Measurements from ENCODE around the gene SLC11A2. TPM values are rescaled to one million over a fixed set of nuclear protein-coding genes. Genes with fewer than 3 reads are reported as not detected.

The SLC11A2 gene
- total and polyA plus RNA-seq, 2 of the 13 experiments (the other 11 are each of a cell fraction or from before 2014, with no cell fraction given): 71.7 to 77.0 TPM

GRCh38 chr12:51021694-51022093, 4.5 kb downstream of the SLC11A2 start (continued):
- no peak for TF ChIP-seq MTF2 (CRISPR knock-in tag; IDR thresholded peaks at IDR 0.05; ENCODE audit: borderline replicate concordance)

DNA sequence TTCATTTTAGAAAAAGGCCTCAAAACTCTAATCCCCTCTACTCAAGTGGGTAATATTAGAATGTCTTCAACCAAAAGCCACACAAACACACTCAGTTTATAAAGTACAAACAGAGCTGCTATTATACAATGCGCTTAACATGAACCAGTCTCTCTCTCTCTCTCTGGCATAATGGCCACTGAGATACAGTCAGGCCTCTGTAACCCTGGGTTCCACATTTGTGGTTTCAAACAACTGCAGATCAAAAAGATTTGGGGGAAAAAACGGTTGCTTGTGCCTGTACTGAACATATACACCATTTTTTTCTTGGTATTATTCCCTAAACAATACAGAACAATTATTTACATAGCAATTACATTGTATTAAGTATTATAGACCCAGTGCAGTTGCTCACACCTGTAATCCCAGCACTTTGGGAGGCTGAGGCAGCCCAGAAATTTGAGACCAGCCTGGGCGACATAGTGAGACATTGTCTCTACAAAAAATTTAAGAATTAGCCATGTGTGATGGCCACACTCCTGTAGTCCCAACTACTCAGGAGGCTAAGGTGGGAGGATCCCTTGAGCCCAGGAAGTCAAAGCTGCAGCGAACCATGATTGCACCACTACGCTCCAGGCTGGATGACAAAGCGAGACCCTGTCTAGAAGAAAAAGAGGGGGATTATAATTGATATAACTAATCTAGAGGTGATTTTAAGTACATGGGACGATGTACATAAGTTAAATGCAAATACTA, 5.6 kb downstream of the SLC11A2 start:
- 92% methylated on average over 7 of the region's 7 CpGs for WGBS (ENCODE audit: low lambda C conversion rate)
- DNase-seq (ENCODE audit: low spot score): no peak
- H3K27me3 ChIP-seq (ENCODE audit: control insufficient read depth in 1 of 2, insufficient read depth in 2 of 2, low read length in 2 of 2): no peaks in the 10 kb centered on the region; a peak in 1 of 5 replicates
- no peak for FAIRE-seq
- intact Hi-C loops (cut with micrococcal nuclease; ENCODE audit: unreplicated experiment): loop anchor here (10.0 kb wide), 1 partner anchor 1896 kb away; no protein-coding TSS in a partner anchor
- H3K4me2 ChIP-seq (ENCODE audit: low read depth, low read length): no peak overlapping the region
- H3K36me3 ChIP-seq (replicated peaks in 1 of 2; ENCODE audit: control insufficient read depth in 1 of 2, insufficient read depth in 2 of 2, low read length in 2 of 2): 0 out of 5 replicates have a peak, but pooled peaks cover 0 to 7% of the 10 kb centered on the region in 2 experiments
- ChIA-PET POLR2A (no interaction called here), CTCF (ENCODE audit: low intra/inter-chr PET ratio, low total read pairs) (no interaction called here)
- H3K9ac ChIP-seq (ENCODE audit: insufficient read depth, low read depth, low read length): no peak overlapping the region
- TF ChIP-seq EED (CRISPR knock-in tag; IDR thresholded peaks at IDR 0.05): no peak
- TF ChIP-seq ZMYM4 (CRISPR knock-in tag; IDR thresholded peaks at IDR 0.05): no peak
- TF ChIP-seq NONO (IDR thresholded peaks at IDR 0.05): no peak
- TF ChIP-seq NONO (CRISPR knock-in tag; conservative IDR thresholded peaks at IDR 0.05): no peak
- TF ChIP-seq ZNF883 (CRISPR knock-in tag; IDR thresholded peaks at IDR 0.05; ENCODE audit: not compliant biosample characterization): no peak
- no peak for TF ChIP-seq ZMYM2 (CRISPR knock-in tag; IDR thresholded peaks at IDR 0.05)
- no peak for TF ChIP-seq MAZ (IDR thresholded peaks at IDR 0.05; ENCODE audit: borderline replicate concordance, low read depth, low read length)
- no peak for TF ChIP-seq MAZ (CRISPR knock-in tag; IDR thresholded peaks at IDR 0.05; ENCODE audit: low read depth)
- no peak for TF ChIP-seq ZNF30 (CRISPR knock-in tag; IDR thresholded peaks at IDR 0.05)
- TF ChIP-seq, protein P1, sequence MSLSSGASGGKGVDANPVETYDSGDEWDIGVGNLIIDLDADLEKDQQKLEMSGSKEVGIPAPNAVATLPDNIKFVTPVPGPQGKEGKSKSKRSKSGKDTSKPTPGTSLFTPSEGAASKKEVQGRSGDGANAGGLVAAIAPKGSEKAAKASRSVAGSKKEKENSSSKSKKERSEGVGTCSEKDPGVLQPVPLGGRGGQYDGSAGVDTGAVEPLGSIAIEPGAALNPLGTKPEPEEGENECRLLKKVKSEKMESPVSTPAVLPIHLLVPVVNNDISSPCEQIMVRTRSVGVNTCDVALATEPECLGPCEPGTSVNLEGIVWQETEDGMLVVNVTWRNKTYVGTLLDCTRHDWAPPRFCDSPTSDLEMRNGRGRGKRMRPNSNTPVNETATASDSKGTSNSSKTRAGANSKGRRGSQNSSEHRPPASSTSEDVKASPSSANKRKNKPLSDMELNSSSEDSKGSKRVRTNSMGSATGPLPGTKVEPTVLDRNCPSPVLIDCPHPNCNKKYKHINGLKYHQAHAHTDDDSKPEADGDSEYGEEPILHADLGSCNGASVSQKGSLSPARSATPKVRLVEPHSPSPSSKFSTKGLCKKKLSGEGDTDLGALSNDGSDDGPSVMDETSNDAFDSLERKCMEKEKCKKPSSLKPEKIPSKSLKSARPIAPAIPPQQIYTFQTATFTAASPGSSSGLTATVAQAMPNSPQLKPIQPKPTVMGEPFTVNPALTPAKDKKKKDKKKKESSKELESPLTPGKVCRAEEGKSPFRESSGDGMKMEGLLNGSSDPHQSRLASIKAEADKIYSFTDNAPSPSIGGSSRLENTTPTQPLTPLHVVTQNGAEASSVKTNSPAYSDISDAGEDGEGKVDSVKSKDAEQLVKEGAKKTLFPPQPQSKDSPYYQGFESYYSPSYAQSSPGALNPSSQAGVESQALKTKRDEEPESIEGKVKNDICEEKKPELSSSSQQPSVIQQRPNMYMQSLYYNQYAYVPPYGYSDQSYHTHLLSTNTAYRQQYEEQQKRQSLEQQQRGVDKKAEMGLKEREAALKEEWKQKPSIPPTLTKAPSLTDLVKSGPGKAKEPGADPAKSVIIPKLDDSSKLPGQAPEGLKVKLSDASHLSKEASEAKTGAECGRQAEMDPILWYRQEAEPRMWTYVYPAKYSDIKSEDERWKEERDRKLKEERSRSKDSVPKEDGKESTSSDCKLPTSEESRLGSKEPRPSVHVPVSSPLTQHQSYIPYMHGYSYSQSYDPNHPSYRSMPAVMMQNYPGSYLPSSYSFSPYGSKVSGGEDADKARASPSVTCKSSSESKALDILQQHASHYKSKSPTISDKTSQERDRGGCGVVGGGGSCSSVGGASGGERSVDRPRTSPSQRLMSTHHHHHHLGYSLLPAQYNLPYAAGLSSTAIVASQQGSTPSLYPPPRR (CRISPR knock-in tag; IDR thresholded peaks at IDR 0.05; ENCODE audit: borderline replicate concordance): no peak
- no peak for TF ChIP-seq ELF3 (CRISPR knock-in tag; IDR thresholded peaks at IDR 0.05)
- no peak for TF ChIP-seq ZNF18 (CRISPR knock-in tag; IDR thresholded peaks at IDR 0.05; ENCODE audit: insufficient replicate concordance)
- no peak overlapping the region for H2AFZ ChIP-seq (ENCODE audit: low read length)
- no peak for ATAC-seq
- H3K4me1 ChIP-seq (ENCODE audit: insufficient read depth, low read length): peaks cover 71% of the 10 kb centered on the region
- no TSS peak for BruUV-seq (replicated peaks)
- H3K4me3 ChIP-seq (replicated peaks in 1 of 3; ENCODE audit: insufficient read depth in 1 of 3, low read depth in 2 of 3, low read length in 3 of 3): no peak overlapping the region
- no peaks in the 10 kb centered on the region for H4K20me1 ChIP-seq (ENCODE audit: insufficient read depth, low read length)
- H3K27ac ChIP-seq (ENCODE audit: extremely low read length, insufficient read depth, low read length): no peak overlapping the region
- peaks cover 88% of the 10 kb centered on the region for H3K79me2 ChIP-seq (ENCODE audit: insufficient read depth, low read length)
- no peaks in the 10 kb centered on the region for H3K9me3 ChIP-seq (ENCODE audit: low read length)
- in situ Hi-C loops (cut with HindIII; ENCODE audit: extremely low pct_ligation_motif_present, low pct_unique_long_range_greater_than_20kb): loop anchor here (10.0 kb wide), 1 partner anchor 196 kb away; no protein-coding TSS in a partner anchor

All from HepG2 (cell line).